Neuronal stem cell (in vitro differentiated cells): Measurements from ENCODE around the gene TRAP1.
"Not testable (repeated sequence)": the region's sequence is repeated elsewhere in the genome, so short reads cannot be mapped to it uniquely, and the experiment has no call there.

Experiments used
- DNase-seq: peaks from one replicate; pipeline ENCODE4 v3.0.0-alpha.2; 2013; ENCODE audit warnings: low spot score
- H2AFZ ChIP-seq: one replicate; pipeline ENCODE4 v1.6.1; 2013; ENCODE audit warnings: mild to moderate bottlenecking, low read length, inconsistent platforms
- H2AK5ac ChIP-seq: 2 replicates; pipeline ENCODE4 v1.6.1; 2013; ENCODE audit warnings: low read depth, mild to moderate bottlenecking, inconsistent platforms, low read length, moderate library complexity, mixed read lengths
- H2BK120ac ChIP-seq: 2 replicates; pipeline ENCODE4 v1.6.1; 2013; ENCODE audit warnings: low read depth, mild to moderate bottlenecking, inconsistent platforms, low read length, moderate library complexity, mixed read lengths
- H2BK12ac ChIP-seq: one replicate; pipeline ENCODE4 v1.6.1; 2013; ENCODE audit warnings: low read length, inconsistent platforms
- H2BK15ac ChIP-seq: 2 replicates; pipeline ENCODE4 v1.6.1; 2013; ENCODE audit warnings: mild to moderate bottlenecking, low read length, inconsistent platforms, mixed read lengths
- H2BK5ac ChIP-seq: one replicate; pipeline ENCODE4 v1.6.1; 2013; ENCODE audit warnings: inconsistent platforms, mild to moderate bottlenecking, low read length, moderate library complexity
- H3K14ac ChIP-seq: one replicate; pipeline ENCODE4 v1.6.1; 2013; ENCODE audit warnings: low read length, inconsistent platforms
- H3K18ac ChIP-seq: 2 replicates; pipeline ENCODE4 v1.6.1; 2013; ENCODE audit warnings: low read length, inconsistent platforms
- H3K23ac ChIP-seq: 2 replicates; pipeline ENCODE4 v1.6.1; 2013; ENCODE audit warnings: low read depth, mild to moderate bottlenecking, mixed read lengths, low read length, inconsistent platforms; ENCODE audit not compliant: poor library complexity
- H3K27ac ChIP-seq: replicated peaks from 3 replicates; pipeline ENCODE4 v1.5.1; 2013; ENCODE audit warnings: low read length, inconsistent platforms
- H3K27me3 ChIP-seq, 3 experiments: 2 replicates each; pipeline ENCODE4 v1.6.1; 2013; ENCODE audit warnings: low read length in 3 of 3, mild to moderate bottlenecking in 2 of 3, inconsistent platforms in 1 of 3, low read depth in 1 of 3, mixed read lengths in 1 of 3, moderate library complexity in 1 of 3; ENCODE audit not compliant: control insufficient read depth in 3 of 3, insufficient read depth in 3 of 3
- H3K36me3 ChIP-seq, 2 donors: replicated peaks in 1 of 2; 2 replicates each; pipeline ENCODE4 v1.6.1; 2013; ENCODE audit warnings: low read length in 2 of 2; ENCODE audit not compliant: control insufficient read depth in 2 of 2, insufficient read depth in 2 of 2
- H3K4ac ChIP-seq: 2 replicates; pipeline ENCODE4 v1.6.1; 2013; ENCODE audit warnings: inconsistent platforms, mild to moderate bottlenecking, low read length, moderate library complexity
- H3K4me1 ChIP-seq, 2 donors: 1 replicate in 1 of 2; 2 replicates in 1 of 2; pipeline ENCODE4 v1.6.1; 2013; ENCODE audit warnings: low read length in 2 of 2, low read depth in 1 of 2; ENCODE audit not compliant: control insufficient read depth in 2 of 2, insufficient read depth in 1 of 2
- H3K4me2 ChIP-seq: one replicate; pipeline ENCODE4 v1.6.1; 2013; ENCODE audit warnings: mild to moderate bottlenecking, low read length, inconsistent platforms; ENCODE audit not compliant: insufficient read depth, poor library complexity, severe bottlenecking
- H3K4me3 ChIP-seq, 2 donors: 2 replicates each; pipeline ENCODE4 v1.5.1; 2013; ENCODE audit warnings: low read length in 2 of 2, mild to moderate bottlenecking in 2 of 2, inconsistent platforms in 1 of 2, moderate library complexity in 1 of 2
- H3K79me1 ChIP-seq: one replicate; pipeline ENCODE4 v1.6.1; 2013; ENCODE audit warnings: low read depth, mild to moderate bottlenecking, inconsistent platforms, low read length, moderate library complexity
- H3K9ac ChIP-seq: one replicate; pipeline ENCODE4 v1.6.1; 2013; ENCODE audit warnings: mild to moderate bottlenecking, low read depth, low read length, inconsistent platforms; ENCODE audit not compliant: poor library complexity
- H3K9me3 ChIP-seq, 2 donors: replicated peaks in 1 of 2; 2 replicates each; pipeline versions ENCODE3 to v1.6.1; 2013; ENCODE audit warnings: low read length in 2 of 2, mild to moderate bottlenecking in 2 of 2, inconsistent platforms in 1 of 2, low read depth in 1 of 2, mixed read lengths in 1 of 2, moderate library complexity in 1 of 2; ENCODE audit not compliant: control insufficient read depth in 2 of 2, insufficient read depth in 1 of 2
- H4K8ac ChIP-seq: one replicate; pipeline ENCODE4 v1.6.1; 2013; ENCODE audit warnings: low read depth, mild to moderate bottlenecking, inconsistent platforms, low read length, moderate library complexity
- H4K91ac ChIP-seq: one replicate; pipeline ENCODE4 v1.6.1; 2013; ENCODE audit warnings: low read length, low read depth, mild to moderate bottlenecking, inconsistent platforms; ENCODE audit not compliant: poor library complexity
- WGBS, 2 donors: extraction: QIAGEN DNeasy Blood & Tissue Kit; methylation state at CpG; one replicate each; pipeline ENCODE4 v1.1.7; 2013; ENCODE audit warnings: missing lambda C conversion rate in 2 of 2, mixed read lengths in 1 of 2; ENCODE audit not compliant: insufficient read length in 2 of 2, insufficient replicate concordance in 1 of 2; ENCODE audit errors: extremely low coverage in 2 of 2; 5-methylcytosine and 5-hydroxymethylcytosine counted together

Gene TRAP1

GRCh38 chr16:3609895-3610697, 107.2 kb downstream of the TRAP1 start:
- DNase-seq = no peak

GRCh38 chr16:3608976-3609375, 108.3 kb downstream of the TRAP1 start:
- H2BK15ac ChIP-seq, H2AFZ ChIP-seq, H3K4me3 ChIP-seq, H3K9me3 ChIP-seq, H3K23ac ChIP-seq, H4K8ac ChIP-seq, H3K14ac ChIP-seq, H2AK5ac ChIP-seq, H3K79me1 ChIP-seq, H3K27me3 ChIP-seq, H3K4me2 ChIP-seq, DNase-seq, H3K4me1 ChIP-seq, H3K27ac ChIP-seq, H3K4ac ChIP-seq, H3K18ac ChIP-seq, H3K9ac ChIP-seq, H2BK12ac ChIP-seq, H4K91ac ChIP-seq, H2BK120ac ChIP-seq, H2BK5ac ChIP-seq: not testable (repeated sequence)
- peaks cover 2 to 36% of the 10 kb centered on the region in 2 donors for H3K36me3 ChIP-seq
- no CpG with 5 or more reads among the region's 13 CpGs for WGBS, 2 donors

More at GRCh38 chr16:3609895-3610697, 107.2 kb downstream of the TRAP1 start:
- peaks cover 5 to 6% of the 10 kb centered on the region in 2 donors for H3K4me1 ChIP-seq
- H3K18ac ChIP-seq = no peak overlapping the region
- H3K4me2 ChIP-seq = peak overlapping the region; percentile 70
- no peak overlapping the region for H2AFZ ChIP-seq
- no peak overlapping the region for H2BK15ac ChIP-seq
- no CpG with 5 or more reads among the region's 14 CpGs for WGBS, 2 donors
- H3K4me3 ChIP-seq = peak overlapping the region in 1 of 2 donors; percentile 69
- no peak overlapping the region for H2BK12ac ChIP-seq
- no peaks in the 10 kb centered on the region for H3K9me3 ChIP-seq
- H3K79me1 ChIP-seq = peaks cover 6% of the 10 kb centered on the region
- H2BK120ac ChIP-seq = no peak overlapping the region
- no peak overlapping the region for H3K4ac ChIP-seq
- no peak overlapping the region for H4K8ac ChIP-seq
- no peak overlapping the region for H2BK5ac ChIP-seq
- H3K14ac ChIP-seq = no peak overlapping the region
- no peaks in the 10 kb centered on the region for H3K27me3 ChIP-seq
- no peak overlapping the region for H3K23ac ChIP-seq
- no peak overlapping the region for H3K27ac ChIP-seq
- no peak overlapping the region for H2AK5ac ChIP-seq
- H3K36me3 ChIP-seq = peaks cover 4 to 39% of the 10 kb centered on the region in 2 donors
- no peak overlapping the region for H3K9ac ChIP-seq
- H4K91ac ChIP-seq = no peak overlapping the region

- H3K9ac ChIP-seq = no peak overlapping the region
- H3K27ac ChIP-seq = no peak overlapping the region
- no peak overlapping the region for H2BK5ac ChIP-seq
- WGBS, 2 donors = no CpG with 5 or more reads among the region's 5 CpGs
- H3K36me3 ChIP-seq = peaks cover 5 to 45% of the 10 kb centered on the region in 2 donors
- H3K79me1 ChIP-seq = peaks cover 6% of the 10 kb centered on the region
- H3K23ac ChIP-seq = no peak overlapping the region
- no peak overlapping the region for H2BK12ac ChIP-seq
- DNase-seq = no peak
- no peak overlapping the region for H3K4me2 ChIP-seq
- H3K27me3 ChIP-seq = no peaks in the 10 kb centered on the region
- no peaks in the 10 kb centered on the region for H3K9me3 ChIP-seq
- H3K14ac ChIP-seq = no peak overlapping the region
- no peak overlapping the region for H2BK120ac ChIP-seq
- peaks cover 5 to 6% of the 10 kb centered on the region in 2 donors for H3K4me1 ChIP-seq
- no peak overlapping the region for H2BK15ac ChIP-seq
- no peak overlapping the region for H3K4me3 ChIP-seq
- no peak overlapping the region for H4K91ac ChIP-seq
- H2AK5ac ChIP-seq = no peak overlapping the region
- no peak overlapping the region for H2AFZ ChIP-seq
- H3K4ac ChIP-seq = no peak overlapping the region
- no peak overlapping the region for H4K8ac ChIP-seq
- no peak overlapping the region for H3K18ac ChIP-seq
Measured at GRCh38 chr16:3608069-3608468, 109.3 kb downstream of the TRAP1 start.
